GM12872 (cell line): Measurements from ENCODE around the gene NECTIN2.

Experiments
- CTCF ChIP-seq: IDR thresholded peaks from 3 replicates; pipeline ENCODE4 v1.5.1; 2011; ENCODE audit warnings: low read depth, mild to moderate bottlenecking, low read length, moderate library complexity; ENCODE audit not compliant: insufficient read depth

The NECTIN2 gene

GRCh38 chr19:44866664-44867063 is 20.6 kb downstream of the NECTIN2 start:
- no peak for TF ChIP-seq CTCF

- TF ChIP-seq CTCF: no peak
Observed at GRCh38 chr19:44867578-44867977, 21.5 kb downstream of the NECTIN2 start.

GRCh38 chr19:44869733-44870470 is 23.8 kb downstream of the NECTIN2 start:
- no peak for TF ChIP-seq CTCF

GRCh38 chr19:44871809-44872208 is 25.7 kb downstream of the NECTIN2 start:
- no peak for TF ChIP-seq CTCF

GRCh38 chr19:44872661-44873060 is 26.6 kb downstream of the NECTIN2 start:
- no peak for TF ChIP-seq CTCF

GRCh38 chr19:44874317-44874716 is 28.2 kb downstream of the NECTIN2 start:
- no peak for TF ChIP-seq CTCF

- TF ChIP-seq CTCF: no peak
Observed at GRCh38 chr19:44875666-44876451, 29.8 kb downstream of the NECTIN2 start.
